EH (cell line): Measurements from ENCODE around the gene ZBED4.
"Not testable (repeated sequence)": the region's sequence is repeated elsewhere in the genome, so short reads cannot be mapped to it uniquely, and the experiment has no call there.

Source experiments
- DNase-seq: peaks from one replicate; pipeline ENCODE4 v3.0.0-alpha.2; 2015; ENCODE audit warnings: low read depth

The ZBED4 gene, protein sequence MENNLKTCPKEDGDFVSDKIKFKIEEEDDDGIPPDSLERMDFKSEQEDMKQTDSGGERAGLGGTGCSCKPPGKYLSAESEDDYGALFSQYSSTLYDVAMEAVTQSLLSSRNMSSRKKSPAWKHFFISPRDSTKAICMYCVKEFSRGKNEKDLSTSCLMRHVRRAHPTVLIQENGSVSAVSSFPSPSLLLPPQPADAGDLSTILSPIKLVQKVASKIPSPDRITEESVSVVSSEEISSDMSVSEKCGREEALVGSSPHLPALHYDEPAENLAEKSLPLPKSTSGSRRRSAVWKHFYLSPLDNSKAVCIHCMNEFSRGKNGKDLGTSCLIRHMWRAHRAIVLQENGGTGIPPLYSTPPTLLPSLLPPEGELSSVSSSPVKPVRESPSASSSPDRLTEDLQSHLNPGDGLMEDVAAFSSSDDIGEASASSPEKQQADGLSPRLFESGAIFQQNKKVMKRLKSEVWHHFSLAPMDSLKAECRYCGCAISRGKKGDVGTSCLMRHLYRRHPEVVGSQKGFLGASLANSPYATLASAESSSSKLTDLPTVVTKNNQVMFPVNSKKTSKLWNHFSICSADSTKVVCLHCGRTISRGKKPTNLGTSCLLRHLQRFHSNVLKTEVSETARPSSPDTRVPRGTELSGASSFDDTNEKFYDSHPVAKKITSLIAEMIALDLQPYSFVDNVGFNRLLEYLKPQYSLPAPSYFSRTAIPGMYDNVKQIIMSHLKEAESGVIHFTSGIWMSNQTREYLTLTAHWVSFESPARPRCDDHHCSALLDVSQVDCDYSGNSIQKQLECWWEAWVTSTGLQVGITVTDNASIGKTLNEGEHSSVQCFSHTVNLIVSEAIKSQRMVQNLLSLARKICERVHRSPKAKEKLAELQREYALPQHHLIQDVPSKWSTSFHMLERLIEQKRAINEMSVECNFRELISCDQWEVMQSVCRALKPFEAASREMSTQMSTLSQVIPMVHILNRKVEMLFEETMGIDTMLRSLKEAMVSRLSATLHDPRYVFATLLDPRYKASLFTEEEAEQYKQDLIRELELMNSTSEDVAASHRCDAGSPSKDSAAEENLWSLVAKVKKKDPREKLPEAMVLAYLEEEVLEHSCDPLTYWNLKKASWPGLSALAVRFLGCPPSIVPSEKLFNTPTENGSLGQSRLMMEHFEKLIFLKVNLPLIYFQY

GRCh38 chr22:49852898-49853894 lies at the start of gene ZBED4:
TSS of gene ZBED4 (plus strand) at chr22:49853844. CDS start at chr22:49883663, 29,819 bp downstream.
- DNase-seq = peak; percentile 96

DNA sequence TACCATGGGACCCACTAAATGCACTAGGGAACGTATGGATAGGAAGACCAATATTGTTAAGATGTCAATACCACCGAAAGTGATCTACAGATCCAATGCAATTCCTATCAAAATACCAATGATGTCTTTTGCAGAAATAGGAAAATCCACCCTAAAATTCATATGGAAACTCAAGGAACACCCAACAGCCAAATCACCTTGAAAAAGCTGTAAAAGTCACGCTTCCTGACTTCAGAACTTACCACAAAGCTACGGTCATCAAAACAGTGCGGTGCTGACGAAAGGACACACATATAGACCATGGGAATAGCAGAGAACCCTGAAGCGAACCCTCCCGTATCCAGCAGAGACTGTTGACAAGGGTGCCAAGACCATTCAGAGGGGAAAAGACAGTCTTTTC lies 46.5 kb upstream of the ZBED4 start:
- no peak for DNase-seq

DNA sequence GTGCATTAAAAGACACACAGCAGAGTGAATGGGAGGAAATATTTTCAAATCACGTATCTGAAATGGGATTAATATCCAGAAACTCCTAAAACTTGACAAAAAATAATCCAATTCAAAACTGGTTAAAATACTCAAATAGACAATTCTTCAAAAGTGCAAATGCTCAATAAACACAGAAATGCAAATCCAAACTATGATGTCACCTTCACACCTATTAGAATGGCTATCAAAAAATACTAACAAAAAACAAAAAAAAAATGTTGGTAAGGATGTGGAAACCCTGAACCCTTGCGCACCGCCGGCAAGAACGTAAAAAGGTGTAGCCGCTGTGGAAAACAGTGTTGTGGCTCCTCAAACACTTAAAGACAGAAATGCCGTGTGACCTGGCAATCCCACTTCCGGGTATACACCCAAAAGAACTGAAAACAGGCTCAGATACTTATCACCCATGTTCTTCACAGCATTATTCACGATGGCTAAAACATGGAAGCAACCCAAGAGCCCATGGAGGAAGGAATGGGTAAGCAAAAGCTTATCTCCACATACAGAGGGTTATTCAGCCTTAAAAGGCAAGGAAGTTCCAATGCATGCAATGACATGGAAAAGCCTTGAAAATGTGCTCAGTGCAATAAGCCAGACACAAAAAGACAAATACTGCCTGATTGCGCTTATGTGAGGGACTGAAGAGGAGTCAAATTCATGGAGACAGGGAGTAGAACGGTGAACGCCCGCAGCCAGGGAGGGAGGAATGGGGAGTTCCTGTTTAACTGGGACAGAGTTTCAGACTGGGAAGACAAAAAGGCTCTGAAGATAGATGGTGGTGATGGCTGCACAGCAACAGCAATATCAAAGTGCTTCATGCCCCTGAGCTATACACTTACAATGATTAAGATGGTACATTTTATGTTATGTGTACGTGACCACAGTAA lies 45.6 kb upstream of the ZBED4 start:
- no peak for DNase-seq

- peak; percentile 49 for DNase-seq
Measured at GRCh38 chr22:49810363-49811019, 43.2 kb upstream of the ZBED4 start.

- no peak for DNase-seq
Measured at GRCh38 chr22:49811020-49811791, 42.4 kb upstream of the ZBED4 start.

- DNase-seq = peak; percentile 45
Measured at GRCh38 chr22:49812838-49813237, 40.8 kb upstream of the ZBED4 start.

DNA sequence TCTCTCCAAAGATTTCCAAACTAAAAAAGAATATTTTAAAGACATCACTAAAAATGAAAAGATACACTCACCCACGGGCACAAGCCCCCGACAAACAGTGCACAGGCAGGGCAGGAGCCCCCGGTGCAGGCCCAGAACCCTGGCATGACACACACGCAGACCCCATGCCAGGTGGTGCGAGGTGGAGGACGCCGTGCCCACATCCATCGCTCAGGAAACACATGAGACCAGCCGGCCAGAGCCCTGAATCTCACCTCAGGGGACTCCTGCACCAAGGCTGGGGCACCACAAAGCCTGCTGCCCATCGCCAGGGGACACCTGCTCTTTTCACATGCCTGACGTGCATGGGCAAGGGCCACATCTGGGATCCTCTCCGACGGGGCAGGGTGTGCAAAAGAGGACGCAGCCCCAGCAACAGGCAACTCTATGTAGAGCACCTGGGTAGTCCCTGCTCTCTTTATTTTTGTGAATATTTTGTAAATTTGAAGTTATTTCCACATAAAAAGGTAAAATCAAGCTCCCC lies 39.4 kb upstream of the ZBED4 start:
- DNase-seq = no peak

- DNase-seq = no peak
Measured at GRCh38 chr22:49814856-49815255, 38.8 kb upstream of the ZBED4 start.

GRCh38 chr22:49815641-49816091 lies 38.0 kb upstream of the ZBED4 start:
- no peak for DNase-seq

GRCh38 chr22:49817359-49817758 lies 36.3 kb upstream of the ZBED4 start:
- no peak for DNase-seq

DNA sequence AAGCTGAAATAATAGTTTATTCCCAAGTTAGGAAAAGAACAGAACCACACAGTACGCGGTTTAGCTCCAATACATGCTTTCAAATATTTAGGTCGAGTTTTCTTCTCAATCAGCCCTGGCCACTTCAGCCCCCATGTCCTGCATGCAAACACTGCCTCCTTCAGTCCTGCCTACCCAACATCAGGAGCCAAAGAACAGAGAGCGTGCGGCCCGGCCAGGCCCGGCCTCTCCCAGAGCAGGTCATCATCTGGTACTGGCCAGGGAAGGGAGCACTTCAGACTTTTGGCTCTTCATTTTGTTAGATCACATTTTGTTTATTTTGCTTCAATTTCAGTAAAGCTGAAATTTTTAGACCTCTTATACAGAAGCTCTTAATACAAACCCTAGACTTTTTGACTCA lies 32.7 kb upstream of the ZBED4 start:
- no peak for DNase-seq

- not testable (repeated sequence) for DNase-seq
Measured at GRCh38 chr22:49821741-49822140, 31.9 kb upstream of the ZBED4 start.

DNA sequence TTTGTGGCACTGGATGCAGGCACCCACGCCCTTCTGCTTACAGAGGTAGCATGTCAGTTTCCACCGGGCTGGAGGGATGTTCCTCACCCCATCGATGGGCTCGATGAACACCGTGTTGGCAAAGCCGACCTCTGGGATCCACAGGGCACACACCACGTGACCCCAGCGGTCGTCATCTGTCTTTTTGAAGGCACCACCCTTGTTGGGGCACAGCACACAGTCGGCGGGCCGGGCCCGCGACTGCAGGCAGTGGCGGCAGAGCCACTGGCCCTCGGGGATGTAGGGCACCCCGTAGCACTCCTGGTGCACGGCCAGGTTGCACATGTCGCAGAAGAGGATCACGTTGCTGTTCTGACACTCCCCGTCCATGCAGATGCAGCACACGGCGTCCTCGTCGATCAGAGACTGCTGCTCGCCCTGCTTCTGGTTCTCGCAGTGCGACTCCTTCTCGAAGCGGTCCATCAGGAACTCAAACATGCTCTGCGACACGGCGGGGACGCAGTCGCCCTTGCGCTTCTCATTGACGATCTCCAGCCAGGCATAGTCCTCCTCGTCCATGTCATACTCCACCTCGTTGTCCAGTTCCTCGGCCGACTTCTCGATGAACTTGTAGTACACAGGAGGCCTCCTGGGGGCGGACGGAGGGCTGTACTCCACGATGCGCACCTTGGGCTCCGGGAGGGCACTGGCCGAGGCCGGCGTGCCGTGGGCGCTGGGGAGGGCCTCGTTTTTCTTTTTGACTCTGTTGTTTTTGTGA lies 30.2 kb upstream of the ZBED4 start:
- DNase-seq = no peak

DNA sequence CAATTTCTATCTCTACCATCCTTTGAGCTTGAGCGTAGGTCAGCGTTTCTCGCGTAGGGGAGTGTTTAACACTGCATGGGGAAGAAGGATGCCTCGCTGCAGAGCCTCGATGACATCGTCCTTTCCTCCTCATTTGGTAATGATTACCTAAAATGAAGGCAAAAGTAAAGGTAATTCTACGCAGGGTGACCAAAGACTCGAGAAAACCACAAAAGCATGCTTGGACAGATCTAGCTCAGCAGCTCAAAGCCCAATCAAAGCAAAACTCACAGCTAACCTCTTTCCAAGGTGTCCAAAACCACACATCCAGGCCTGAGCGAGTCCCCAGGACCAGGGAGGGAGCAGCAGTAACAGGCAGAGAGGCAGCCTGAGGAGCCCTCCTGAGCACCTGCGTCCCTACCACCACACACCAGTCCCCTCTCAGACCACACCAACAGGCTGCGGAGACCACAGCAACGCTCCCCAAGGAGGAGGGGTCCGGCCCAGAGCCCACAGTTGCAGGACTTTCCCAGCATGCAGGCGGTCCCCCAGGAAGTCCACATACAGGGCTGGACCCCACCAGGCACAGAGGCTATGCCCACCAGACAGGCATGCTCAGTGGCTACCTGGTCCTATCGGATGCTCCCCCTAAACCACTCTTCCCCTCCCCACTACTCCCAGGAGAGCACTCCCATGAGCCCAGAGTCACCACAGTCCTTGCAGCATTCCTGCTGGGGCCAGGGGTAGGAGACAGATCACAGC lies 29.3 kb upstream of the ZBED4 start:
- no peak for DNase-seq

GRCh38 chr22:49824936-49825335 lies 28.7 kb upstream of the ZBED4 start:
- no peak for DNase-seq

- DNase-seq = peak; percentile 75
Measured at GRCh38 chr22:49825436-49825835, 28.2 kb upstream of the ZBED4 start.
